ENCODE data around the gene ZGRF1.
A peak's percentile ranks its signal among the peaks of the same experiment; 100 is the strongest.
"Not testable (repeated sequence)": the region's sequence is repeated elsewhere in the genome, so short reads cannot be mapped to it uniquely, and the experiment has no call there.

Gene ZGRF1

GRCh38 chr4:112642526-112642925, 5.8 kb upstream of the ZGRF1 start:
- no peak for DNase-seq (ENCODE audit: low read depth in 1 of 2, low spot score in 1 of 2)

GRCh38 chr4:112637552-112637866, 800 bp upstream of the ZGRF1 start:
- DNase-seq (ENCODE audit: low read depth in 1 of 2, low spot score in 1 of 2) = no peak

GRCh38 chr4:112633477-112634235, 3.1 kb downstream of the ZGRF1 start:
- no peak for DNase-seq (ENCODE audit: low read depth in 1 of 2, low spot score in 1 of 2)

- DNase-seq (ENCODE audit: low read depth in 1 of 2, low spot score in 1 of 2) = no peak
These were observed 10.5 kb downstream of the ZGRF1 start for GRCh38 chr4:112626228-112626627.

- no peak for DNase-seq (ENCODE audit: low read depth in 1 of 2, low spot score in 1 of 2)
These were observed 19.7 kb downstream of the ZGRF1 start for GRCh38 chr4:112616984-112617383.

GRCh38 chr4:112612814-112613213, 23.9 kb downstream of the ZGRF1 start:
- not testable (repeated sequence) for DNase-seq (ENCODE audit: low read depth in 1 of 2, low spot score in 1 of 2)

GRCh38 chr4:112604589-112604988, 32.1 kb downstream of the ZGRF1 start:
- DNase-seq (ENCODE audit: low read depth in 1 of 2, low spot score in 1 of 2) = peak in 1 of 2 donors; percentile 16

- DNase-seq (ENCODE audit: low read depth in 1 of 2, low spot score in 1 of 2) = no peak
These were observed 41.7 kb downstream of the ZGRF1 start for GRCh38 chr4:112594993-112595392.

GRCh38 chr4:112593438-112594133, 43.1 kb downstream of the ZGRF1 start:
- DNase-seq (ENCODE audit: low read depth in 1 of 2, low spot score in 1 of 2) = no peak

GRCh38 chr4:112592717-112593116, 44.0 kb downstream of the ZGRF1 start:
- no peak for DNase-seq (ENCODE audit: low read depth in 1 of 2, low spot score in 1 of 2)

- DNase-seq (ENCODE audit: low read depth in 1 of 2, low spot score in 1 of 2) = no peak
These were observed 45.1 kb downstream of the ZGRF1 start for GRCh38 chr4:112591593-112591992.

- no peak for DNase-seq (ENCODE audit: low read depth in 1 of 2, low spot score in 1 of 2)
These were observed 47.5 kb downstream of the ZGRF1 start for GRCh38 chr4:112589206-112589605.

GRCh38 chr4:112585977-112586736, 50.6 kb downstream of the ZGRF1 start:
- DNase-seq (ENCODE audit: low read depth in 1 of 2, low spot score in 1 of 2) = no peak

GRCh38 chr4:112567536-112567935, 69.2 kb downstream of the ZGRF1 start:
- no peak for DNase-seq (ENCODE audit: low read depth in 1 of 2, low spot score in 1 of 2)

- DNase-seq (ENCODE audit: low read depth in 1 of 2, low spot score in 1 of 2) = no peak
These were observed 71.9 kb downstream of the ZGRF1 start for GRCh38 chr4:112564706-112565270.

- DNase-seq (ENCODE audit: low read depth in 1 of 2, low spot score in 1 of 2) = no peak
These were observed 73.1 kb downstream of the ZGRF1 start for GRCh38 chr4:112563431-112564200.

- DNase-seq (ENCODE audit: low read depth in 1 of 2, low spot score in 1 of 2) = no peak
These were observed 74.3 kb downstream of the ZGRF1 start for GRCh38 chr4:112562254-112562879.

GRCh38 chr4:112560084-112560483, 76.6 kb downstream of the ZGRF1 start:
- no peak for DNase-seq (ENCODE audit: low read depth in 1 of 2, low spot score in 1 of 2)

- no peak for DNase-seq (ENCODE audit: low read depth in 1 of 2, low spot score in 1 of 2)
These were observed 77.7 kb downstream of the ZGRF1 start for GRCh38 chr4:112559053-112559452.

- no peak for DNase-seq (ENCODE audit: low read depth in 1 of 2, low spot score in 1 of 2)
These were observed 78.9 kb downstream of the ZGRF1 start for GRCh38 chr4:112557676-112558411.

Measured in activated CD4-positive, alpha-beta T cell treated with anti-CD3 and anti-CD28 coated beads, Interleukin-2, amount 50 U/mL, for 24 hours (primary cell).